SIG-M5 (cell line): ENCODE results near the gene ART1.
"Not testable (repeated sequence)": the region's sequence is repeated elsewhere in the genome, so short reads cannot be mapped to it uniquely, and the experiment has no call there.

ENCODE experiments used
- DNase-seq: peaks from one replicate; lab custom pipeline; 2025; lab: John Stamatoyannopoulos, UW

ART1 gene

DNA sequence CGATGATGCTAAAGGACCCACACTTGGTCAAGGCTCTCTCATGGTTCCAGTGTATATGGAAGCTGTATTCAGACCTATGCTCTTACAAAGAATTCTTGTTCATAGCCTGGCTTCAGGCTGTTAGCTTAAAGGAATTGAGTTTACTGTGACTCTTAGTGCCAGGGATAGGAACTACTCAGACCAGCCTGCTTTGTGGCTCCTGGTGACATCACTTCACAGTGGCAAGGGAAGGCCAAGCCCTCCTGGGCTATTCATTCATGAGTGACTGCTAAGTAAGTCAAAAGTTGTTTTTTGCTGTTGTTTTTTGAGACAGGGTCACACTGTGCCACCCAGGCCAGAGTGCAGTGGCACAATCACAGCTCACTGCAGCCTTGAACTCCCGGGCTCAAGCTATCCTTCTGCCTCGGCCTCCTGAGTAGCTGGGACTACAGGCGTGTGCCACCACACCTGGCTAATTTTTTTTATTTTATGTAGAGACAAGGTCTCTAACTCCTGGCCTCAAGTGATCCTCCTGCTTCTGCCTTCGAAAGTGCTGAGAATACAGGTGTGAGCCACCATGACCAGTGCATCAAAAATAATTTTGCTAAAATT is 12.8 kb upstream of the ART1 start:
- DNase-seq = no peak

DNA sequence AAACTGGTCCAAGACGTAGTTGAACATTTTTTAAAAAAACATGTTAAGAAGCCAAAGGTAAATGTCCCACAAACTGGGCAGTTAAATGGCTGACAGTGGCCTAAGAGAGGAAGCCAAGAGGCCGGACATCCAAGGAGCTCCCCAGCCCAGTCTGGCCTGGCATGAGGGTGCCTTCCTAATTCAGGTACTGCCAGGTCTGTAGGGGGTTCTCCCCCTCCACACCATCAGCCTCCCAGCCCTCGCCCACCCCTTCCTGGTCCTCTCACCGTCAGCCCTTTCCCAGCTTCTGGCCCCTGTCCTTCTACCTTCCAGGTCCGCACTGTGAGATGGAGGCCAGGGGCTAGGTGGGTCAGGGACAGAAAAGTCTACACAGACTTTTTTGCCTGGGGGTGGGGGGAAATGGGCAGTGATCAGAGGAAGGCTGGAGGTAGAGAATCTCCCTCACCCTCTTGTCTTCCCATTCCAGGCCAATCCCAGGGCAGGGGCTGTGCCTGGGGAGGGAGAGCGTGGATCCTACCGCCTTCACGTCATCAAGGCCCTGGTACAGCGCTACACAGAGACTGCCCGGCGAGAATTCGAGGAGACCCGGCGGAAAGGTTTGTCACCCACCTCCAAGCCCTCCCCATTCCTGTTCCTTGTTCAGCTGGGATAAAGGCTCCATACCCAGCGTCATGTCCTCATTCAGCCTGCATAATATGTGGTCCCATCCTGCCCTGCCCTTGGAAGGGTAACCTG is 9.1 kb upstream of the ART1 start:
- no peak for DNase-seq

- no peak for DNase-seq
Observed at GRCh38 chr11:3637201-3637600, 7.7 kb upstream of the ART1 start.

- DNase-seq = no peak
Observed at GRCh38 chr11:3638513-3638912, 6.4 kb upstream of the ART1 start.

- DNase-seq = no peak
Observed at GRCh38 chr11:3639841-3640240, 5.1 kb upstream of the ART1 start.

- DNase-seq = no peak
Observed at GRCh38 chr11:3641191-3641590, 3.7 kb upstream of the ART1 start.

DNA sequence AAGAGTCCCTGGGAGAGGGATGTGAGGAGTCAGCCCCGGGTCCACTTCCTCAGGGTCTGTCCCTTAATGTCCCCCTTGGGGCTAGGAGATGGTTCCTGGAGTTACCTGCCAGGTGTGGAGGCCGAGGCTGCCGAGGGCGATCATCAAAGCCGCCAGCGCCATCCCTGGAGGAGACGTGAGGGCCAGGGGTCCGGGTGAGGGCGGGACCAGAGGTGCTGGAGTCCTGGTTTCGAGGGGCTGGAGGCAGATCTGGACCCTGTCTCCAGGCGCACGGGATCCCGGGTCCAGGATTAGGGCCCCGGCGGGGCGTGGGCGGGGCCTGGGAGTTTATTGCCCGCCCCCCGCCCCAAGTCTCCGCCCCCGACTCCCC is 3.2 kb upstream of the ART1 start, which contains the start of gene ART5:
TSS of gene ART5 (minus strand) at position 292 of the 370 bp plus-strand sequence. CDS start at position 162, 130 bp downstream.
- DNase-seq = no peak

DNA sequence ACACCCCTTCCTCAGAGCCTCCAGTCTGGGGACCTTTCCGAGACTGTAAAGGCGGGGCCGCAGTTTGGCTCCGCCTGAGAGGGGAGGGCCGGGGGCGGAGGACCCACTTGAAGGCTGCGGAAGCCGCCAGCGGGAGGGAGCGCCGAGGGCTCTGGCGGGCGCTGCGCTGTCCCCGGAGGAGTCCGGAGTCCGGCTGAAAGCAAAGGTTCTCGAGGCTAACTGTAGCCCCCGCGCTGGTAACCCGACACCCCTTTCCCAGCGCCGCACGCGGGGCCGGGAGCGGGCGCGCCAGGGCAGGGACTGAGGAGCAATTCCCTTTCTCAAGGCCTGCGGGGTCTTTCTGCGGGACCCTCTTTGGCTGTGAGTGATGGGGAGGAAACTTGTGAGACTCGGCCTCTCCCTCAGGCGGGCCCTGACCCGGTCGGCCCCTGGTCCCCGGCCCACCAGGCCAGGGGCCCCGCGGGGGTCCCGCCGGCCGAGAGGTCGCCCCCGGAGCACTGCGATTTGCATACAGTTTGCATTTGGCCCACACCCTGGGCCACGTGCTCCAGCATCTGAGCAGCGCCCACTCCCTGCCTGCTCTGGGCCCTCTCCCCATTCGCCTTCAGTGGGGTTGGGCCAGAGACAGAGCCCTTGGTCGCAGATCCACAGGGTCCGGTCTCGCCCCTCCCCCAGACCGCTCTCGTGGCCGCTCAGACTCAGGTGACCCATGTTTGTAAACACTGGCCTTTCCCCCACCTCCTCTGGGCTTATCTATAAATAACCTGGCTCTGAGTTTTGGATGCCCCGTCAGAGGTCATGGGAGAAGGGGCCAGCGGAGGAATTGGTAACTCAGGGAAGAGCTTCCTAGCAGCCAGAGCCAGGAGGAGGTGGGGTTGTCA is 2.6 kb upstream of the ART1 start:
- DNase-seq = no peak

DNA sequence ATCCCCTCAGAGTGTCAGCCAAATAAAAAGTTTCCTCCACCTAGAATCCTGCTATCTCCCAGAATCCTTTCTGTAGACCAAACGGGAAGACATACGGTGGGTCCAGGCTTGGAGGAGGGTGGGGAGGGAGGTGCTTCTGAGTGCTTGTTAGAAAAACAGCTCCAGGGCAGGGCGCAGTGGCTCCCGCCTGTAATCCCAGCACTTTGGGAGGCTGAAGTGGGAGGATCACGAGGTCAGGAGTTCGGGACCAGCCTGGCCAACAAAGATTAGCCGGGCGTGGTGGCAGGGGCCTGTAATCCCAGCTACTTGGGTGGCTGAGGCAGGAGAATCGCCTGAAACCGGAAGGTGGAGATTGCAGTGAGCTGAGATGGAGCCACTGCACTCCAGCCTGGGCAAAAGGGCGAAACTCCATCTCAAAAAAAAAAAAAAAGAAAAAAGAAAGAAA is 1.8 kb upstream of the ART1 start:
- DNase-seq = not testable (repeated sequence)

GRCh38 chr11:3645552-3645951 is 624 bp downstream of the ART1 start:
- no peak for DNase-seq

GRCh38 chr11:3648843-3649242 is 3.9 kb downstream of the ART1 start:
- DNase-seq = not testable (repeated sequence)

DNA sequence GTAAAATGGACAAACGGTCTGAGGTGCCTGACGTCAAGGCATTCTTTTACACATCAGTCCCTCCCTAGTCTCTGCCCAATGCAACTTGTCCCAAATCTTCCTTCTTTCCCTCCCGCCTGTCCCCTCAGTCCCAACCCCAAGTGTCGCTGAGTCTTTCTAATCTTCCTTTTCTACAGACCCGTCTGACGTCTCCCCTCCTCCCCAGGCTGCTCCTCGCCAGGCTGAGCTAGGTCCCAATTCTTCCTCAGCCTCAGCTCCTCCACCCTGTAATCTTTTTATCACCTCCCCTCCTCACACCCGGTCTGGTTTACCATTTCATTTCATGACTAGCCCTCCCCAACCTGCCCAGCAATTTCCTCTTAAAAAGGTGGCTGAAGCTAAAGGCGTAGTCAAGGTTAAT is 4.4 kb downstream of the ART1 start:
- DNase-seq = not testable (repeated sequence)

- DNase-seq = not testable (repeated sequence)
Observed at GRCh38 chr11:3652514-3652913, 7.6 kb downstream of the ART1 start.

GRCh38 chr11:3655547-3655946 is 10.6 kb downstream of the ART1 start:
- no peak for DNase-seq

- DNase-seq = not testable (repeated sequence)
Observed at GRCh38 chr11:3657331-3657730, 12.4 kb downstream of the ART1 start.

DNA sequence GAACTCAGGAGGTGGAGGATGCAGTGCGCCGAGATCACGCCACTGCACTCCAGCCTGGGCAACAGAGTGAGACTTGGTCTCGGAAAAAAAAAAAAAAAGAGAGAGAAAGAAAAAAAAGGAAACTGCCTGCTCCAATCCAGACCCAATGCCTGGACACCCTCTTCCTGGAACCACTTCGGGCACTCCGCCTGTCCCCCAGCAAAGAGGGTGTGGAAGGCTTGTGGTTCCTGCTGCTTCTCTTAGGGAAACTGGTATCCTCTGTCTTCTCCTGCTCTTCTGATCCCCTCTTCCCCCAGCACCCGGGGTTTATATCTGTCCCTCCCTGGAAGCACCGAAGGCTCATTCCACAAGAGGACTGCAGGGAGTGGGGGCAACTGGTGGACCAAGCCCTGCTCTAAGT is 13.3 kb downstream of the ART1 start:
- DNase-seq = no peak

GRCh38 chr11:3659595-3660515 is 14.9 kb downstream of the ART1 start:
- no peak for DNase-seq

DNA sequence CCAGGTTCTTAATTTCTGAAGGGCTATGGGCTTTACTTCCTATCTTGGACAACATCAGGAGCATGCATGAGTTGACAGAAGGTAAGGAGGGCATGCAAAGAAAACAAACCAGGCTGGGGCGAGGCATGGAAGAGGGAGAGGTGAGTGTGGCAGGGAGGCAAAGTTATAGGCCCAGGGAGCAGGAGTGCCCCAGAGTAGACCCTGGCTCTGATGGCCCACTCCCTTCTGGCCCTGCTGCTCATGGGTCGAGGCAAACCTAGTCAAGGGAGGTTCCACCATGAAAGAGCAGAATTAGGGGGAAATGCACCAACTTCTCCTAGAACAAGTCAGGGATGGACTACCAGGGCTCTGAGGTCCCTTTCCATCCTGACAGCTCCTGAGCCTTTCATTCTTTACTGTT is 16.0 kb downstream of the ART1 start:
- no peak for DNase-seq

DNA sequence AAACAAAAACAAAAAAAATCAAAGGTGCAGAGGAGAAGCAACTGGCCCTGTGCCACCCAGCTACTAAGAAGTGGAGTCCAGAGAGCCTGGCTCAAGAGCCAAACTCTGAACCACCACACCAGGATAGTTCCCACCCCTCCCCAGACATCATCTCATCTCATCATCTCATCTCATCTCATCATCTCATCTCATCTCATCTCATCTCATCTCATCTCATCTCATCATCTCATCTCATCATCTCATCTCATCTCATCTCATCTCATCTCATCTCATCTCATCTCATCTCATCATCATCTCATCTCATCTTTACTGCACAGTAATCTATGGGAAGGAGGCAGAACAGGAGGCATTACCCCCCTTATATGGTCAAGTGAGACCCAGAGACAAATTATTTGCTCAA is 17.9 kb downstream of the ART1 start:
- no peak for DNase-seq

GRCh38 chr11:3664032-3664630 is 19.2 kb downstream of the ART1 start:
- DNase-seq = no peak

DNA sequence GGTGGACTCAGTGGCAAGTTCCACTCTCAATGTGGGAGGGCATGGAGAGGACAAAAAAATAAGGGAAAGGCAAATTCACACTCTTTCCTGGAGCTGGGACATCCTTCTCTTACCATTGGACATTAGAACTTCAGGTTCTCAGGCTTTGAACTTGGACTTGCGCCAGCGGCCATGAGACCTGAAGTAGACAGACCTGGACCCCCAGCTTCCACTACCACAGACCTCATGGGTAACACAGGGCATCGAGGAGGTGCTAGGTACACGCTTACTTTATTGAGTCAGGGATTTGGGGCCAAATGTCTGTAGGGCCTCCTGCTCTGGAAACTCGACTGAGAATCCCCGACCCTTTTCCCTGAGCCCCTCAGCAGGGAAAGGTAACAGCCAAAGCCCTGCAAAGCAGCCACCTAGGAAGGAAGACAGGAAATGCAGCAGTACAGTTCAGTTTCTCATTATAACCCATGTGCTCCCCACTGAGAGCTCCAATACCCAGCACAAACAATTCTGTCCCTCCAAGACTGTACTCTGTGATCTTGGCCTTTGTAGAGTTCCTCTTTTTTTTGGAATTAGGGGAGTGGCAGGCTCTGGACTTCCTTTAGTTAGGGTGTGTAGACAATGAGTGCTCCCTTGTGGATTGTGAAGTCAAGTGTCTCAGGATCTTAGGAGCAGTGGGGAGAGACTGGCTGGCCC is 20.6 kb downstream of the ART1 start:
- DNase-seq = no peak
